Parathyroid adenoma (tissue), 2 donors: Measurements from ENCODE around the gene PPCDC.

Source experiments
- H2AFZ ChIP-seq: fragments of 300-600 bp; sonication (generic); one replicate; pipeline ENCODE4 v1.7.0; 2017; ENCODE audit warnings: antibody characterized with exemption, mild to moderate bottlenecking
- H3K27ac ChIP-seq: fragments of 300-600 bp; sonication (generic); one replicate; pipeline ENCODE4 v1.7.0; 2017
- H3K27me3 ChIP-seq: fragments of 300-600 bp; sonication (generic); one replicate; pipeline ENCODE4 v1.7.0; 2017; ENCODE audit warnings: low read length; ENCODE audit not compliant: control insufficient read depth, insufficient read depth
- H3K36me3 ChIP-seq: fragments of 300-600 bp; sonication (generic); one replicate; pipeline ENCODE4 v1.7.0; 2017; ENCODE audit warnings: low read length; ENCODE audit not compliant: control insufficient read depth, insufficient read depth
- H3K4me1 ChIP-seq: fragments of 300-600 bp; sonication (generic); one replicate; pipeline ENCODE4 v1.7.0; 2017; ENCODE audit warnings: control low read depth
- H3K4me2 ChIP-seq: fragments of 300-600 bp; sonication (generic); one replicate; pipeline ENCODE4 v1.7.0; 2017; ENCODE audit warnings: low read length
- H3K4me3 ChIP-seq: fragments of 300-600 bp; sonication (generic); one replicate; pipeline ENCODE4 v1.7.0; 2017; ENCODE audit warnings: low read depth, low read length
- H3K79me2 ChIP-seq: fragments of 300-600 bp; sonication (generic); one replicate; pipeline ENCODE4 v1.7.0; 2017; ENCODE audit warnings: control low read depth
- H3K9ac ChIP-seq: fragments of 300-600 bp; sonication (generic); one replicate; pipeline ENCODE4 v1.7.0; 2017; ENCODE audit warnings: mild to moderate bottlenecking
- H3K9me3 ChIP-seq: fragments of 300-600 bp; sonication (generic); one replicate; pipeline ENCODE4 v1.7.0; 2017; ENCODE audit warnings: low read length; ENCODE audit not compliant: control insufficient read depth
- CTCF ChIP-seq: fragments of 300-600 bp; sonication (generic); IDR thresholded peaks from one replicate; pipeline ENCODE4 v1.7.0; 2017; ENCODE audit warnings: antibody characterized with exemption, mild to moderate bottlenecking
- donor health status: primary hyperparathyroidism.

PPCDC gene

GRCh38 chr15:75065467-75065850 is 42.1 kb downstream of the PPCDC start:
- TF ChIP-seq CTCF = no peak
- H3K4me3 ChIP-seq = no peak overlapping the region
- H2AFZ ChIP-seq = no peak overlapping the region
- no peaks in the 10 kb centered on the region for H3K9me3 ChIP-seq
- no peaks in the 10 kb centered on the region for H3K36me3 ChIP-seq
- H3K4me1 ChIP-seq = no peaks in the 10 kb centered on the region
- no peak overlapping the region for H3K9ac ChIP-seq
- H3K4me2 ChIP-seq = no peak overlapping the region
- no peak overlapping the region for H3K27ac ChIP-seq
- H3K27me3 ChIP-seq = no peaks in the 10 kb centered on the region
- H3K79me2 ChIP-seq = no peaks in the 10 kb centered on the region

- H2AFZ ChIP-seq = no peak overlapping the region
- no peak overlapping the region for H3K4me3 ChIP-seq
- no peaks in the 10 kb centered on the region for H3K27me3 ChIP-seq
- no peak for TF ChIP-seq CTCF
- H3K9ac ChIP-seq = no peak overlapping the region
- H3K4me1 ChIP-seq = no peaks in the 10 kb centered on the region
- H3K4me2 ChIP-seq = no peak overlapping the region
- no peak overlapping the region for H3K27ac ChIP-seq
- no peaks in the 10 kb centered on the region for H3K79me2 ChIP-seq
- H3K9me3 ChIP-seq = no peaks in the 10 kb centered on the region
- no peaks in the 10 kb centered on the region for H3K36me3 ChIP-seq
Observed at GRCh38 chr15:75065851-75066509, 42.6 kb downstream of the PPCDC start.

GRCh38 chr15:75067123-75067830 is 43.9 kb downstream of the PPCDC start:
- H3K9me3 ChIP-seq = no peaks in the 10 kb centered on the region
- no peaks in the 10 kb centered on the region for H3K4me1 ChIP-seq
- no peak overlapping the region for H3K4me3 ChIP-seq
- no peaks in the 10 kb centered on the region for H3K79me2 ChIP-seq
- no peak overlapping the region for H2AFZ ChIP-seq
- H3K27me3 ChIP-seq = no peaks in the 10 kb centered on the region
- H3K27ac ChIP-seq = no peak overlapping the region
- no peaks in the 10 kb centered on the region for H3K36me3 ChIP-seq
- no peak overlapping the region for H3K4me2 ChIP-seq
- TF ChIP-seq CTCF = no peak
- no peak overlapping the region for H3K9ac ChIP-seq

- TF ChIP-seq CTCF = no peak
- Histone ChIP-seq H3K79me2 (no peaks in the 10 kb centered on the region), H2AFZ (no peak overlapping the region), H3K9ac (no peak overlapping the region), H3K27ac (no peak overlapping the region), H3K27me3 (no peaks in the 10 kb centered on the region), H3K36me3 (no peaks in the 10 kb centered on the region), H3K4me3 (no peak overlapping the region), H3K4me1 (no peaks in the 10 kb centered on the region), H3K4me2 (no peak overlapping the region), H3K9me3 (no peaks in the 10 kb centered on the region)
Observed at GRCh38 chr15:75068748-75069147, 45.4 kb downstream of the PPCDC start.
